ENCODE measurements around the gene FYB2.

DNA sequence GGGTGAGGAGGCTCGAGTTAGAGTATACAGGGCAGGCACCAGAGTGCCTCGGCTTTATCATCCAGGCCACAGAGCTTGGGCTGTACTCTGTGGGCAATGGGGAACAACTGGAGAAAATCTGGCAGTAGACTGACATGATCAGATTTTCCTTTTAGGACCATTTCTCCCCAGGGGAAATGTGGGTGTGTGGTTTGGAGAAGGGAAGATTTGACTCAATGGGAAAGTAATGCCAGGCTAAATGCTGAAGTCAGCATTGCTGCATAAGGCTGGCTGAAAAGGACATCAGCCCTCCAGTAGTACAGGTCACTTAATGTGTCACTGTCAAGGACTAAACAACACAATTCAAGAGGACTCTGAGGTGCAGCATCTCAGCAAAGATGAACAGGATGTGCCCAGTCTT lies 5.0 kb downstream of the FYB2 start:
- no peak for TF ChIP-seq RAD21 (IDR thresholded peaks at IDR 0.05; ENCODE audit: insufficient read depth, low read depth, low read length)
- TF ChIP-seq EP300 (IDR thresholded peaks at IDR 0.05; ENCODE audit: borderline replicate concordance in 1 of 2, control insufficient read depth in 1 of 2, low read depth in 2 of 2, low read length in 2 of 2), result no peak
- TF ChIP-seq POLR2AphosphoS5 (IDR thresholded peaks at IDR 0.05; ENCODE audit: low read length), result no peak
- TF ChIP-seq POLR2AphosphoS2 (IDR thresholded peaks at IDR 0.05; ENCODE audit: low read depth, low read length), result no peak
- TF ChIP-seq, protein P1, sequence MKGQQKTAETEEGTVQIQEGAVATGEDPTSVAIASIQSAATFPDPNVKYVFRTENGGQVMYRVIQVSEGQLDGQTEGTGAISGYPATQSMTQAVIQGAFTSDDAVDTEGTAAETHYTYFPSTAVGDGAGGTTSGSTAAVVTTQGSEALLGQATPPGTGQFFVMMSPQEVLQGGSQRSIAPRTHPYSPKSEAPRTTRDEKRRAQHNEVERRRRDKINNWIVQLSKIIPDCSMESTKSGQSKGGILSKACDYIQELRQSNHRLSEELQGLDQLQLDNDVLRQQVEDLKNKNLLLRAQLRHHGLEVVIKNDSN (IDR thresholded peaks at IDR 0.05; ENCODE audit: borderline replicate concordance, extremely low read length, insufficient read depth, low read depth, low read length), result no peak
- TF ChIP-seq, protein P2, sequence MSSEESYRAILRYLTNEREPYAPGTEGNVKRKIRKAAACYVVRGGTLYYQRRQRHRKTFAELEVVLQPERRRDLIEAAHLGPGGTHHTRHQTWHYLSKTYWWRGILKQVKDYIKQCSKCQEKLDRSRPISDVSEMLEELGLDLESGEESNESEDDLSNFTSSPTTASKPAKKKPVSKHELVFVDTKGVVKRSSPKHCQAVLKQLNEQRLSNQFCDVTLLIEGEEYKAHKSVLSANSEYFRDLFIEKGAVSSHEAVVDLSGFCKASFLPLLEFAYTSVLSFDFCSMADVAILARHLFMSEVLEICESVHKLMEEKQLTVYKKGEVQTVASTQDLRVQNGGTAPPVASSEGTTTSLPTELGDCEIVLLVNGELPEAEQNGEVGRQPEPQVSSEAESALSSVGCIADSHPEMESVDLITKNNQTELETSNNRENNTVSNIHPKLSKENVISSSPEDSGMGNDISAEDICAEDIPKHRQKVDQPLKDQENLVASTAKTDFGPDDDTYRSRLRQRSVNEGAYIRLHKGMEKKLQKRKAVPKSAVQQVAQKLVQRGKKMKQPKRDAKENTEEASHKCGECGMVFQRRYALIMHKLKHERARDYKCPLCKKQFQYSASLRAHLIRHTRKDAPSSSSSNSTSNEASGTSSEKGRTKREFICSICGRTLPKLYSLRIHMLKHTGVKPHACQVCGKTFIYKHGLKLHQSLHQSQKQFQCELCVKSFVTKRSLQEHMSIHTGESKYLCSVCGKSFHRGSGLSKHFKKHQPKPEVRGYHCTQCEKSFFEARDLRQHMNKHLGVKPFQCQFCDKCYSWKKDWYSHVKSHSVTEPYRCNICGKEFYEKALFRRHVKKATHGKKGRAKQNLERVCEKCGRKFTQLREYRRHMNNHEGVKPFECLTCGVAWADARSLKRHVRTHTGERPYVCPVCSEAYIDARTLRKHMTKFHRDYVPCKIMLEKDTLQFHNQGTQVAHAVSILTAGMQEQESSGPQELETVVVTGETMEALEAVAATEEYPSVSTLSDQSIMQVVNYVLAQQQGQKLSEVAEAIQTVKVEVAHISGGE (CRISPR knock-in tag; IDR thresholded peaks at IDR 0.05), result no peak

Measured in GM12878 (cell line).